Prostate gland (tissue), 2 donors: ENCODE measurements around the gene FAIM2. TPM values are rescaled to one million over a fixed set of nuclear protein-coding genes. Genes with fewer than 3 reads are reported as not detected.
A peak's percentile ranks its signal among the peaks of the same experiment; 100 is the strongest.

ENCODE experiments used
- DNase-seq: peaks from one replicate; pipeline ENCODE4 v3.0.0-alpha.2; 2019; ENCODE audit warnings: low spot score
- H3K27ac ChIP-seq, 2 donors: fragments of 200-600 bp; sonication (generic); 2 replicates each; pipeline ENCODE4 v1.5.1; 2017 to 2019
- H3K27me3 ChIP-seq: fragments of 200-600 bp; sonication (generic); replicated peaks from 2 replicates; pipeline ENCODE4 v1.5.1; 2019; ENCODE audit not compliant: insufficient read depth
- H3K36me3 ChIP-seq, 2 donors: fragments of 200-600 bp; sonication (generic); 1 replicate in 1 of 2; 2 replicates in 1 of 2; pipeline versions ENCODE4 v1.5.1 to v1.8.1; 2017 to 2019
- H3K4me1 ChIP-seq: fragments of 200-600 bp; sonication (generic); replicated peaks from 2 replicates; pipeline ENCODE4 v1.5.1; 2019
- H3K4me3 ChIP-seq, 2 donors: fragments of 200-600 bp; sonication (generic); 2 replicates each; pipeline ENCODE4 v1.5.1; 2017 to 2019
- H3K9me3 ChIP-seq: fragments of 200-600 bp; sonication (generic); 2 replicates; pipeline ENCODE4 v1.5.1; 2017
- CTCF ChIP-seq, 4 experiments: fragments of 200-600 bp in 2 of 4; fragments of 450-650 bp in 2 of 4; sonication (generic) in 2 of 4; IDR thresholded peaks; 1 replicate in 3 of 4; 2 replicates in 1 of 4; pipeline ENCODE4 v1.5.1; 2016 to 2019; ENCODE audit warnings: antibody characterized with exemption in 4 of 4, mild to moderate bottlenecking in 2 of 4, moderate library complexity in 2 of 4
- POLR2A ChIP-seq: fragments of 450-650 bp; IDR thresholded peaks from one replicate; pipeline ENCODE4 v1.6.1; 2016; ENCODE audit warnings: antibody characterized with exemption, mild to moderate bottlenecking
- POLR2AphosphoS5 ChIP-seq: sonication (generic); formaldehyde crosslinking; IDR thresholded peaks from one replicate; pipeline ENCODE4 v1.6.1; 2017; ENCODE audit warnings: antibody characterized with exemption
- WGBS: methylation state at CpG from one replicate; pipeline ENCODE4 v1.1.5; 2018; 5-methylcytosine and 5-hydroxymethylcytosine counted together
- intact Hi-C: fragments of 100-400 bp; cut with DNase I; formaldehyde crosslinking; loops from one replicate; pipeline ENCODE4 v1.14.2; 2022
- total RNA-seq, 2 donors: library from RNA; depleted of rRNA; stranded (reverse); fragments of >200 nt; gene quantifications; one replicate each; pipeline ENCODE4 v1.1.0, GENCODE V29; 2016

Gene FAIM2
- total RNA-seq, 2 donors from 2014 or later, result 2.8 to 12.0 TPM

- Histone ChIP-seq H3K4me1 (no peaks in the 10 kb centered on the region), H3K27me3 (no peaks in the 10 kb centered on the region), H3K36me3 (no peaks in the 10 kb centered on the region), H3K27ac (no peak overlapping the region), H3K4me3 (no peak overlapping the region), H3K9me3 (no peaks in the 10 kb centered on the region)
- WGBS, result 85% methylated on average over 5 of the region's 5 CpGs
- DNase-seq, result no peak
- intact Hi-C loops, result no loop called here
- TF ChIP-seq CTCF (IDR thresholded peaks at IDR 0.05) (no peak), POLR2A (no peak), POLR2AphosphoS5 (no peak)
Observed at GRCh38 chr12:49877066-49877465, 26.6 kb downstream of the FAIM2 start.

DNA sequence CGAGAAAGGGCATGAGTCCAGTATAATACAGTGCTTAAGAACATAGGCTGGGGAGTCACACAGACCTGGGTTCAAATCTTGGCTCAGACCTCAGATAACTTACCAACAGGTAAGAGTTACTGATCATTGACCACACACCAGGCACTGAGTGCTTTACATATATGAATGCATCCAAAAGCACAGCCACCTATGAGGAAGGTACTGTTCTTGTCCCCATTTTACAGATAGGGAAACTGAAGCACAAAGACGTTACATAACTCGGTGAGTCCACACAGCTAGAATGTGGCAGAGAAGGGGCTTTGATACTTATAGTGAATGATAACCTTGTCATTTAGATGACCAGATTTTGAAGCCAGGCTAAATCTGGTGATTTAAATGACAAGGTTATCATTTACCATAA, 27.6 kb downstream of the FAIM2 start:
- Histone ChIP-seq H3K36me3 (no peaks in the 10 kb centered on the region), H3K4me1 (no peaks in the 10 kb centered on the region), H3K27me3 (no peaks in the 10 kb centered on the region), H3K27ac (no peak overlapping the region), H3K9me3 (no peaks in the 10 kb centered on the region), H3K4me3 (no peak overlapping the region)
- intact Hi-C loops, result no loop called here
- TF ChIP-seq CTCF (IDR thresholded peaks at IDR 0.05), result no peak
- no peak for DNase-seq
- WGBS, result 96% methylated on average over 3 of the region's 3 CpGs

GRCh38 chr12:49875115-49875720, 28.5 kb downstream of the FAIM2 start:
- no peaks in the 10 kb centered on the region for H3K9me3 ChIP-seq
- H3K27ac ChIP-seq, result no peak overlapping the region
- H3K36me3 ChIP-seq, result no peaks in the 10 kb centered on the region
- no peaks in the 10 kb centered on the region for H3K4me1 ChIP-seq
- WGBS, result 95% methylated on average over 9 of the region's 9 CpGs
- no peaks in the 10 kb centered on the region for H3K27me3 ChIP-seq
- no peak for DNase-seq
- TF ChIP-seq CTCF (IDR thresholded peaks at IDR 0.05), result no peak
- TF ChIP-seq POLR2A, result no peak
- no peak for TF ChIP-seq POLR2AphosphoS5
- H3K4me3 ChIP-seq, result no peak overlapping the region
- intact Hi-C loops, result no loop called here

DNA sequence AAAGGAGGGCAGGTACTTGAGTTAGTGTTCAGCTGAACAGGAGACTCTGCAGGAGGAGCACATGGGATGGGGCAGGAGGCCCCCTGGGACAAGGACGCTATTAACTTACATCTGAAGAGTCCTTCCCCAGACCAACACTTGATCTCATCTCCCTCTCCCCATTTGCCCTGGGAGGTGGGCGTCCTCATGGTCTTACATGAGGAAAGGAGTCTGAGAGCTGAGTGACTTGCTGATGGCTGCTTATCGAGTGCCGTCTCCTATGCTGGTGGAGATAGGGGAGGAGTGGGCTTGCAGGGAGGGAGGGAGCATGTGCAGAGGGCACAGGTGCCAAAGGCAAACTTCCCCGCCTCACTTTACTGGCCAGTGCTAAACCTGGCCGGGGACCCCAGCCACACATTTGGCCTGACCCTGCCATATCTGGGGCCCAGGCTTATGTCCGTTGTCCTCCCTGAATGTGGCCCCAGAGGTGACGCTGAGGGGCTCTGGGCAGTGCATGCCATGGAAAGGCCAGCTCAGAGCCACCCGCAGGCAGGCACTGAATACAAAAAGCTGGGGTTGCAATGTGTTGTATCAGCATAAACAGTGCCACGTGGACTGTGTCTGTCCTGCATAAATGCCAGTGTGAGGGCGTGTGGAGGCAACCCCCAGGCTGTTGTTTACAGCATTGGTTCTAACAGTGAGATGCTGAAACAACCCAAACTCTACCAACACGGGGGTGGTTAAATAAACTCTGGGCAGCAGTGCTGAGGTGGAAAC, 29.4 kb downstream of the FAIM2 start:
- intact Hi-C loops, result no loop called here
- Histone ChIP-seq H3K36me3 (no peaks in the 10 kb centered on the region), H3K9me3 (no peaks in the 10 kb centered on the region), H3K27ac (no peak overlapping the region), H3K4me1 (no peaks in the 10 kb centered on the region), H3K4me3 (no peak overlapping the region), H3K27me3 (no peaks in the 10 kb centered on the region)
- DNase-seq, result no peak
- 67% methylated on average over 12 of the region's 12 CpGs for WGBS
- TF ChIP-seq POLR2A, result no peak
- TF ChIP-seq POLR2AphosphoS5, result no peak
- no peak for TF ChIP-seq CTCF (IDR thresholded peaks at IDR 0.05)

- no peaks in the 10 kb centered on the region for H3K9me3 ChIP-seq
- DNase-seq, result no peak
- WGBS, result 48% methylated on average over 3 of the region's 3 CpGs
- peaks cover 2% of the 10 kb centered on the region for H3K4me1 ChIP-seq
- peak overlapping the region; percentile 12 to 20 for H3K27ac ChIP-seq
- no peak overlapping the region for H3K4me3 ChIP-seq
- H3K36me3 ChIP-seq, result no peaks in the 10 kb centered on the region
- intact Hi-C loops, result no loop called here
- no peaks in the 10 kb centered on the region for H3K27me3 ChIP-seq
- no peak for TF ChIP-seq POLR2A
- TF ChIP-seq POLR2AphosphoS5, result peak; percentile 34
- TF ChIP-seq CTCF (IDR thresholded peaks at IDR 0.05), result no peak
Observed at GRCh38 chr12:49873361-49873934, 30.3 kb downstream of the FAIM2 start.
